ENCODE results near the gene PTPRQ. TPM values are rescaled to one million over a fixed set of nuclear protein-coding genes. Genes with fewer than 3 reads are reported as not detected.

Gene PTPRQ
- total RNA-seq, 1 experiment from 2014 or later, result not detected

DNA sequence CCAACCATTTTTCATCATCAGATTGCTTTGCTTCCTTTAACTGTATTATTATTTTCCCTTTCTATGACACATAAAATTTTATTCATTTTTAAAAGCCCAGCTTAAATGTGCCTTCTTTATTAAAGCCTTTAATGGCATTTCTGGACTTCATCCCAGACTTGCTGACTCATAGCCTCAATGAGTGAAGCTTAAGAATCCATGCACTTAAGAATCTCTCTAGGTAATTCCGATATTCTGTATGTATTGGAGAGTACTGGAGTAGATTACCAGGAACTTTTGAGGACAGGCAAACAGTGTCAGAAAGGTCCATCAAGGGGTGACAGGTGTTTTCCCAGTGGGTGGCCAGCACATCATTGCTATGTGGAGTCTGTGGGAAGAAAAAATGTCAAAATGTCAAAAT lies 107.9 kb downstream of the PTPRQ start:
- H3K4me1 ChIP-seq (ENCODE audit: low read length), result no peaks in the 10 kb centered on the region
- no peaks in the 10 kb centered on the region for H3K79me2 ChIP-seq (ENCODE audit: low read length)
- no peak for DNase-seq
- no peak overlapping the region for H3K4me2 ChIP-seq (ENCODE audit: low read depth, low read length, poor library complexity, severe bottlenecking)
- no peaks in the 10 kb centered on the region for H3K36me3 ChIP-seq (ENCODE audit: insufficient read depth, low read length)
- no peak overlapping the region for H3K4me3 ChIP-seq (ENCODE audit: low read length)
- no peaks in the 10 kb centered on the region for H3K9me2 ChIP-seq (replicated peaks; ENCODE audit: insufficient read depth, low read length)
- no peaks in the 10 kb centered on the region for H3K27me3 ChIP-seq (ENCODE audit: low read length)
- H4K20me1 ChIP-seq (ENCODE audit: insufficient read depth, low read depth, low read length), result no peaks in the 10 kb centered on the region
- H2AFZ ChIP-seq (ENCODE audit: low read length), result no peak overlapping the region
- H3K27ac ChIP-seq (ENCODE audit: low read length), result no peak overlapping the region
- H3K9me3 ChIP-seq (ENCODE audit: low read length), result no peaks in the 10 kb centered on the region
- H3K9ac ChIP-seq (ENCODE audit: low read length), result no peak overlapping the region

DNA sequence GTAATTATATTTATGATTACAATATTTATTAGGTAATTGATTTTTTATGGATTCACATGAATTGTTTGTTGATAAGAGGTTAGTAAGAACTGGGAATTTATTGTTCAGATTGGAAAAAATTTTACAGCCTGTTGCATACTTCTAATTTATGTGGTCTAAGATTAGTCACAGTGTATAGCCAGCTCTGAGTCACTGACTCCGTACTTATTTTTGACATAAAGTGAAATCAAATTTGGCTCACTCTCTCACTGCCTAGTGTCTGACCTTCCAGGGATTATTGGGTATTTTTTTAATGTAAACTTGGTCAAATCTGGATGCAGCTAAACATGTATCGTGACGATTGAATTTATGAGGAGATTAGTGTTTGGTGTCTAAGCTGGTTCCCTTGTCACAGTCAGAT lies 109.3 kb downstream of the PTPRQ start:
- Histone ChIP-seq H3K4me1 (ENCODE audit: low read length) (no peaks in the 10 kb centered on the region), H3K36me3 (ENCODE audit: insufficient read depth, low read length) (no peaks in the 10 kb centered on the region), H4K20me1 (ENCODE audit: insufficient read depth, low read depth, low read length) (no peaks in the 10 kb centered on the region), H3K27me3 (ENCODE audit: low read length) (no peaks in the 10 kb centered on the region), H3K4me3 (ENCODE audit: low read length) (no peak overlapping the region), H3K9ac (ENCODE audit: low read length) (no peak overlapping the region), H3K9me2 (replicated peaks; ENCODE audit: insufficient read depth, low read length) (no peaks in the 10 kb centered on the region), H2AFZ (ENCODE audit: low read length) (no peak overlapping the region), H3K4me2 (ENCODE audit: low read depth, low read length, poor library complexity, severe bottlenecking) (no peak overlapping the region), H3K27ac (ENCODE audit: low read length) (no peak overlapping the region), H3K9me3 (ENCODE audit: low read length) (no peaks in the 10 kb centered on the region), H3K79me2 (ENCODE audit: low read length) (no peaks in the 10 kb centered on the region)
- DNase-seq, result no peak

GRCh38 chr12:80556566-80556965 lies 112.5 kb downstream of the PTPRQ start:
- no peak overlapping the region for H3K27ac ChIP-seq (ENCODE audit: low read length)
- no peaks in the 10 kb centered on the region for H3K9me3 ChIP-seq (ENCODE audit: low read length)
- H4K20me1 ChIP-seq (ENCODE audit: insufficient read depth, low read depth, low read length), result no peaks in the 10 kb centered on the region
- no peaks in the 10 kb centered on the region for H3K4me1 ChIP-seq (ENCODE audit: low read length)
- no peaks in the 10 kb centered on the region for H3K79me2 ChIP-seq (ENCODE audit: low read length)
- H3K9me2 ChIP-seq (replicated peaks; ENCODE audit: insufficient read depth, low read length), result no peaks in the 10 kb centered on the region
- H2AFZ ChIP-seq (ENCODE audit: low read length), result no peak overlapping the region
- H3K36me3 ChIP-seq (ENCODE audit: insufficient read depth, low read length), result no peaks in the 10 kb centered on the region
- H3K4me3 ChIP-seq (ENCODE audit: low read length), result no peak overlapping the region
- no peak overlapping the region for H3K4me2 ChIP-seq (ENCODE audit: low read depth, low read length, poor library complexity, severe bottlenecking)
- H3K27me3 ChIP-seq (ENCODE audit: low read length), result no peaks in the 10 kb centered on the region
- no peak for DNase-seq
- H3K9ac ChIP-seq (ENCODE audit: low read length), result no peak overlapping the region

- H4K20me1 ChIP-seq (ENCODE audit: insufficient read depth, low read depth, low read length), result no peaks in the 10 kb centered on the region
- H3K4me2 ChIP-seq (ENCODE audit: low read depth, low read length, poor library complexity, severe bottlenecking), result no peak overlapping the region
- DNase-seq, result no peak
- H3K9me3 ChIP-seq (ENCODE audit: low read length), result no peaks in the 10 kb centered on the region
- H3K27me3 ChIP-seq (ENCODE audit: low read length), result no peaks in the 10 kb centered on the region
- H3K36me3 ChIP-seq (ENCODE audit: insufficient read depth, low read length), result no peaks in the 10 kb centered on the region
- H3K79me2 ChIP-seq (ENCODE audit: low read length), result no peaks in the 10 kb centered on the region
- H3K9ac ChIP-seq (ENCODE audit: low read length), result no peak overlapping the region
- H2AFZ ChIP-seq (ENCODE audit: low read length), result no peak overlapping the region
- no peaks in the 10 kb centered on the region for H3K9me2 ChIP-seq (replicated peaks; ENCODE audit: insufficient read depth, low read length)
- H3K27ac ChIP-seq (ENCODE audit: low read length), result no peak overlapping the region
- H3K4me3 ChIP-seq (ENCODE audit: low read length), result no peak overlapping the region
- peaks cover 2% of the 10 kb centered on the region for H3K4me1 ChIP-seq (ENCODE audit: low read length)
Observed at GRCh38 chr12:80559766-80560165, 115.7 kb downstream of the PTPRQ start.

GRCh38 chr12:80565271-80565670 lies 121.2 kb downstream of the PTPRQ start:
- Histone ChIP-seq H3K9ac (ENCODE audit: low read length) (no peak overlapping the region), H3K4me2 (ENCODE audit: low read depth, low read length, poor library complexity, severe bottlenecking) (peak overlapping the region; percentile 35)

DNA sequence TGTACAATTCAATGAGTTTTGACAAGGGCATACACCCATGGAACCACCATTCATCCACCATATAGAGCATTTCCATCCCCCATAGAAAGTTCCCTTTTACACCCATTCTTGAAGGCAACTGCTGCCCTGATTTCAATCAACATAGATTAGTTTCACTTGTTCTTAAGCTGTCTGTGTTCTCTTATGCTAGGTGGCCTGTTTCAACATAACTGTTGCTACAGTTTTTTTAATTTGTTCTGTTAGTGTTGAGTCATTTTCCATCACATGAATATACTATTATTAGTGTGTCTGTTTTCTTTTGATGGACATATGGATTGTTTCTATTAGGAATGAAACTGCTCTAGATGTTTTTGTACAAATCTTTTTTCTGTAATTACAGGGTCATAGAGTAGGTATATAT lies 123.4 kb downstream of the PTPRQ start:
- no peaks in the 10 kb centered on the region for H3K79me2 ChIP-seq (ENCODE audit: low read length)
- no peak for DNase-seq
- no peaks in the 10 kb centered on the region for H3K9me3 ChIP-seq (ENCODE audit: low read length)
- H3K4me2 ChIP-seq (ENCODE audit: low read depth, low read length, poor library complexity, severe bottlenecking), result no peak overlapping the region
- H3K27ac ChIP-seq (ENCODE audit: low read length), result no peak overlapping the region
- H3K9ac ChIP-seq (ENCODE audit: low read length), result no peak overlapping the region
- H3K9me2 ChIP-seq (replicated peaks; ENCODE audit: insufficient read depth, low read length), result no peaks in the 10 kb centered on the region
- H3K27me3 ChIP-seq (ENCODE audit: low read length), result no peaks in the 10 kb centered on the region
- no peak overlapping the region for H3K4me3 ChIP-seq (ENCODE audit: low read length)
- peaks cover 13% of the 10 kb centered on the region for H3K4me1 ChIP-seq (ENCODE audit: low read length)
- no peaks in the 10 kb centered on the region for H3K36me3 ChIP-seq (ENCODE audit: insufficient read depth, low read length)
- H2AFZ ChIP-seq (ENCODE audit: low read length), result no peak overlapping the region
- H4K20me1 ChIP-seq (ENCODE audit: insufficient read depth, low read depth, low read length), result no peaks in the 10 kb centered on the region

More at GRCh38 chr12:80565271-80565670, 121.2 kb downstream of the PTPRQ start:
- H3K4me3 ChIP-seq (ENCODE audit: low read length), result no peak overlapping the region
- no peak overlapping the region for H2AFZ ChIP-seq (ENCODE audit: low read length)
- H3K27me3 ChIP-seq (ENCODE audit: low read length), result no peaks in the 10 kb centered on the region
- no peak overlapping the region for H3K27ac ChIP-seq (ENCODE audit: low read length)
- peak; percentile 61 for DNase-seq
- peaks cover 13% of the 10 kb centered on the region for H3K4me1 ChIP-seq (ENCODE audit: low read length)
- H3K36me3 ChIP-seq (ENCODE audit: insufficient read depth, low read length), result no peaks in the 10 kb centered on the region
- no peaks in the 10 kb centered on the region for H3K9me3 ChIP-seq (ENCODE audit: low read length)
- H3K79me2 ChIP-seq (ENCODE audit: low read length), result no peaks in the 10 kb centered on the region
- H4K20me1 ChIP-seq (ENCODE audit: insufficient read depth, low read depth, low read length), result no peaks in the 10 kb centered on the region
- no peaks in the 10 kb centered on the region for H3K9me2 ChIP-seq (replicated peaks; ENCODE audit: insufficient read depth, low read length)

DNA sequence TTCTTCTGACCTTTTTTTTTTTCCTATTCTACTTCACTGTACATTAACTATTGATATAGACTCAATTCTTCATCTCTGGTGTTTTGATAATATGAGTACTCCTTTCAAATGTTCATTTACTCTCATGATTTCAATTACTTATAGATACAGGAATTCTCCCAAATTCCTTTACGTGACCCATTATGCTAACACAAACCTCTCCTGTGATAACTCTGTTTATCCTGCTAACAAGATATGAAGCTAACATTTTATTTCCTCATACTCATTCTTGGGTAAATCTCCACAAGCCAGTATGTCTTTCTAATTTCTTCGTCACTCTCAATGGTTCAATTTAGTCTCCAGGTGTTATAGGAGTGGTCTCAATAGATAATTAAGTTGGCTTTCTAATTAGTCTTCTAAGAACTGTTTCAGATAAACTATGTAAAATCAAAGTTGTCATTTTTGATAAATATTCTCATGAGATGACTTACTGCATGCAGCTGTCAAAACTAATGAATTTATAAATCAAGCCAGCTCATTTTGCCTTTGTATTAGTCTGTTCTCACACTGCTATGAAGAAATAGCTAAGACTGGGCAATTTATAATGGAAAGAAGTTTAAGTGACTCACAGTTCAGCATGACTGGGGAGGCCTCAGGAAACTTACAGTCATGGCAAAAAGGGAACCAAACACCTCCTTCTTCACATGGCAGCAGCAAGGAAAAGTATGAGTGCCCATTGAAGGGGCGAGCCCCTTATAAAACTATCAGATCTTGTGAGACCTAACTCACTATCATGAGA lies 132.8 kb downstream of the PTPRQ start:
- no peaks in the 10 kb centered on the region for H3K36me3 ChIP-seq (ENCODE audit: insufficient read depth, low read length)
- no peaks in the 10 kb centered on the region for H4K20me1 ChIP-seq (ENCODE audit: insufficient read depth, low read depth, low read length)
- no peak overlapping the region for H3K4me3 ChIP-seq (ENCODE audit: low read length)
- H2AFZ ChIP-seq (ENCODE audit: low read length), result no peak overlapping the region
- no peak overlapping the region for H3K9ac ChIP-seq (ENCODE audit: low read length)
- H3K4me2 ChIP-seq (ENCODE audit: low read depth, low read length, poor library complexity, severe bottlenecking), result no peak overlapping the region
- H3K27me3 ChIP-seq (ENCODE audit: low read length), result no peaks in the 10 kb centered on the region
- no peaks in the 10 kb centered on the region for H3K79me2 ChIP-seq (ENCODE audit: low read length)
- H3K27ac ChIP-seq (ENCODE audit: low read length), result no peak overlapping the region
- H3K9me3 ChIP-seq (ENCODE audit: low read length), result no peaks in the 10 kb centered on the region
- H3K4me1 ChIP-seq (ENCODE audit: low read length), result no peaks in the 10 kb centered on the region
- DNase-seq, result no peak
- no peaks in the 10 kb centered on the region for H3K9me2 ChIP-seq (replicated peaks; ENCODE audit: insufficient read depth, low read length)

DNA sequence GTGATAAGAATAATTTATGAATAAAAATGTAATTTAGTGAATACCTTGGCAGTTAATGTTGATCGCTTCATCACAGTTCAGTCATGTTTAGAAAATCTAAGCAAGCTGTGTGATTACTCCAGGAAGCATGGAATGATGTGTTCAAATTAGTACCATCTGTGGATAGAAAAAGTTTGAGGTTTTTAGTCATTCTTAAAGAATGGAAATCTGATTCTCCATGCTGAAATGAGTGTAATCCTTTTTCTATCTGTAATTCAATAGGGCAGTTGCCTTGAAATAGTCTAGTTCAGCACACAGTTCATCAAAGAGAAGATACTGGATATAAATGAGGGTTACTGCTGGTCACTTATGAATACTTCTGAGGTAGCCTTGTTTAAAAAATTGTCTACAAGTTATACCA lies 136.2 kb downstream of the PTPRQ start:
- H3K27me3 ChIP-seq (ENCODE audit: low read length), result no peaks in the 10 kb centered on the region
- H3K36me3 ChIP-seq (ENCODE audit: insufficient read depth, low read length), result no peaks in the 10 kb centered on the region
- DNase-seq, result no peak
- H3K79me2 ChIP-seq (ENCODE audit: low read length), result no peaks in the 10 kb centered on the region
- H3K27ac ChIP-seq (ENCODE audit: low read length), result no peak overlapping the region
- no peaks in the 10 kb centered on the region for H3K9me2 ChIP-seq (replicated peaks; ENCODE audit: insufficient read depth, low read length)
- no peak overlapping the region for H3K4me3 ChIP-seq (ENCODE audit: low read length)
- H3K9ac ChIP-seq (ENCODE audit: low read length), result no peak overlapping the region
- H2AFZ ChIP-seq (ENCODE audit: low read length), result no peak overlapping the region
- H4K20me1 ChIP-seq (ENCODE audit: insufficient read depth, low read depth, low read length), result no peaks in the 10 kb centered on the region
- no peaks in the 10 kb centered on the region for H3K9me3 ChIP-seq (ENCODE audit: low read length)
- H3K4me2 ChIP-seq (ENCODE audit: low read depth, low read length, poor library complexity, severe bottlenecking), result no peak overlapping the region
- no peaks in the 10 kb centered on the region for H3K4me1 ChIP-seq (ENCODE audit: low read length)

Data from Karpas-422 (cell line).